Neuronal stem cell (in vitro differentiated cells): Measurements from ENCODE around the gene MGAT3.

Experiments used
- DNase-seq: peaks from one replicate; pipeline ENCODE4 v3.0.0-alpha.2; 2013; ENCODE audit warnings: low spot score
- H2AFZ ChIP-seq: one replicate; pipeline ENCODE4 v1.6.1; 2013; ENCODE audit warnings: mild to moderate bottlenecking, low read length, inconsistent platforms
- H2AK5ac ChIP-seq: 2 replicates; pipeline ENCODE4 v1.6.1; 2013; ENCODE audit warnings: low read depth, mild to moderate bottlenecking, inconsistent platforms, low read length, moderate library complexity, mixed read lengths
- H2BK120ac ChIP-seq: 2 replicates; pipeline ENCODE4 v1.6.1; 2013; ENCODE audit warnings: low read depth, mild to moderate bottlenecking, inconsistent platforms, low read length, moderate library complexity, mixed read lengths
- H2BK12ac ChIP-seq: one replicate; pipeline ENCODE4 v1.6.1; 2013; ENCODE audit warnings: low read length, inconsistent platforms
- H2BK15ac ChIP-seq: 2 replicates; pipeline ENCODE4 v1.6.1; 2013; ENCODE audit warnings: mild to moderate bottlenecking, low read length, inconsistent platforms, mixed read lengths
- H2BK5ac ChIP-seq: one replicate; pipeline ENCODE4 v1.6.1; 2013; ENCODE audit warnings: inconsistent platforms, mild to moderate bottlenecking, low read length, moderate library complexity
- H3K14ac ChIP-seq: one replicate; pipeline ENCODE4 v1.6.1; 2013; ENCODE audit warnings: low read length, inconsistent platforms
- H3K18ac ChIP-seq: 2 replicates; pipeline ENCODE4 v1.6.1; 2013; ENCODE audit warnings: low read length, inconsistent platforms
- H3K23ac ChIP-seq: 2 replicates; pipeline ENCODE4 v1.6.1; 2013; ENCODE audit warnings: low read depth, mild to moderate bottlenecking, mixed read lengths, low read length, inconsistent platforms; ENCODE audit not compliant: poor library complexity
- H3K27ac ChIP-seq: replicated peaks from 3 replicates; pipeline ENCODE4 v1.5.1; 2013; ENCODE audit warnings: low read length, inconsistent platforms
- H3K27me3 ChIP-seq, 3 experiments: 2 replicates each; pipeline ENCODE4 v1.6.1; 2013; ENCODE audit warnings: low read length in 3 of 3, mild to moderate bottlenecking in 2 of 3, inconsistent platforms in 1 of 3, low read depth in 1 of 3, mixed read lengths in 1 of 3, moderate library complexity in 1 of 3; ENCODE audit not compliant: control insufficient read depth in 3 of 3, insufficient read depth in 3 of 3
- H3K36me3 ChIP-seq, 2 donors: replicated peaks in 1 of 2; 2 replicates each; pipeline ENCODE4 v1.6.1; 2013; ENCODE audit warnings: low read length in 2 of 2; ENCODE audit not compliant: control insufficient read depth in 2 of 2, insufficient read depth in 2 of 2
- H3K4ac ChIP-seq: 2 replicates; pipeline ENCODE4 v1.6.1; 2013; ENCODE audit warnings: inconsistent platforms, mild to moderate bottlenecking, low read length, moderate library complexity
- H3K4me1 ChIP-seq, 2 donors: 1 replicate in 1 of 2; 2 replicates in 1 of 2; pipeline ENCODE4 v1.6.1; 2013; ENCODE audit warnings: low read length in 2 of 2, low read depth in 1 of 2; ENCODE audit not compliant: control insufficient read depth in 2 of 2, insufficient read depth in 1 of 2
- H3K4me2 ChIP-seq: one replicate; pipeline ENCODE4 v1.6.1; 2013; ENCODE audit warnings: mild to moderate bottlenecking, low read length, inconsistent platforms; ENCODE audit not compliant: insufficient read depth, poor library complexity, severe bottlenecking
- H3K4me3 ChIP-seq, 2 donors: 2 replicates each; pipeline ENCODE4 v1.5.1; 2013; ENCODE audit warnings: low read length in 2 of 2, mild to moderate bottlenecking in 2 of 2, inconsistent platforms in 1 of 2, moderate library complexity in 1 of 2
- H3K79me1 ChIP-seq: one replicate; pipeline ENCODE4 v1.6.1; 2013; ENCODE audit warnings: low read depth, mild to moderate bottlenecking, inconsistent platforms, low read length, moderate library complexity
- H3K9ac ChIP-seq: one replicate; pipeline ENCODE4 v1.6.1; 2013; ENCODE audit warnings: mild to moderate bottlenecking, low read depth, low read length, inconsistent platforms; ENCODE audit not compliant: poor library complexity
- H3K9me3 ChIP-seq, 2 donors: replicated peaks in 1 of 2; 2 replicates each; pipeline versions ENCODE3 to v1.6.1; 2013; ENCODE audit warnings: low read length in 2 of 2, mild to moderate bottlenecking in 2 of 2, inconsistent platforms in 1 of 2, low read depth in 1 of 2, mixed read lengths in 1 of 2, moderate library complexity in 1 of 2; ENCODE audit not compliant: control insufficient read depth in 2 of 2, insufficient read depth in 1 of 2
- H4K8ac ChIP-seq: one replicate; pipeline ENCODE4 v1.6.1; 2013; ENCODE audit warnings: low read depth, mild to moderate bottlenecking, inconsistent platforms, low read length, moderate library complexity
- H4K91ac ChIP-seq: one replicate; pipeline ENCODE4 v1.6.1; 2013; ENCODE audit warnings: low read length, low read depth, mild to moderate bottlenecking, inconsistent platforms; ENCODE audit not compliant: poor library complexity
- WGBS, 2 donors: extraction: QIAGEN DNeasy Blood & Tissue Kit; methylation state at CpG; one replicate each; pipeline ENCODE4 v1.1.7; 2013; ENCODE audit warnings: missing lambda C conversion rate in 2 of 2, mixed read lengths in 1 of 2; ENCODE audit not compliant: insufficient read length in 2 of 2, insufficient replicate concordance in 1 of 2; ENCODE audit errors: extremely low coverage in 2 of 2; 5-methylcytosine and 5-hydroxymethylcytosine counted together

MGAT3 gene

DNA sequence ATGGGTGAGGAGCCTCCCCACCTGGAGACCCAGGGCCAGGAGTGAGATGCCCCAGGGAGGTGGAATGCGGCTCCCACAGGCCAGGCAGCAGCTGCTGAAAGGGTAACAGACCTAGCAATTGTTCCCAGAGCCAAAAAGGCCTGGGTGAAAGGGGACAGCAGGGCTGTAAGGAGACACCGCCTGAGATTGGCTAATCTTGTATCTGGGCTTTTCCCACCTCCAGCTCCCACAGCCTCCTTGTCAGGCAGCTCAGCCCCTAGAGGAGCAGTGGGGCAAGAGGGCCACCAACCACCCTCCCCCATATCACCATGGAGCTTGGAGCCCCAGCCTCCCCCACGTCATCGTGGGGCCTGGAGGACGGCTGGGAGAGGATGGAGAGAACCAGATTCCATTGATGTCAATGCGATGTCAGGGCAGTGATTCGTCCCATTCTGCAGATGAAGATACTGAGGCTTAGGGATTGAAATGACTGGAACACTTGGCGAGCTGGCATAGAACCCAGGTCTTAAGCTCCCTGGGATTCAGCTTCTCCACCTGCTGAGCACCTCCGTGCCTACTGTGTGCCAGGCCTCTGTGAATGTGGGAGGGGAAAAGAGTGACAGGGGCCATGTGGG, 2.9 kb upstream of the MGAT3 start:
- peak overlapping the region; percentile 69 for H3K27ac ChIP-seq
- no peak overlapping the region for H2BK5ac ChIP-seq
- no CpG with 5 or more reads among the region's 9 CpGs for WGBS, 2 donors
- H3K79me1 ChIP-seq: peaks cover 11% of the 10 kb centered on the region
- no peak overlapping the region for H3K4ac ChIP-seq
- peaks cover 0 to 2% of the 10 kb centered on the region in 2 donors for H3K9me3 ChIP-seq
- H3K14ac ChIP-seq: no peak overlapping the region
- DNase-seq: no peak
- H2AFZ ChIP-seq: no peak overlapping the region
- peaks cover 0 to 5% (median 5%) of the 10 kb centered on the region in 3 experiments for H3K27me3 ChIP-seq
- H2BK120ac ChIP-seq: no peak overlapping the region
- peak overlapping the region; percentile 92 for H2AK5ac ChIP-seq
- peak overlapping the region in 1 of 2 donors; percentile 28 for H3K4me3 ChIP-seq
- H3K4me2 ChIP-seq: no peak overlapping the region
- peak overlapping the region; percentile 40 for H2BK15ac ChIP-seq
- H3K36me3 ChIP-seq: no peaks in the 10 kb centered on the region
- H4K8ac ChIP-seq: no peak overlapping the region
- H4K91ac ChIP-seq: no peak overlapping the region
- H3K23ac ChIP-seq: no peak overlapping the region
- no peak overlapping the region for H3K9ac ChIP-seq
- H2BK12ac ChIP-seq: peak overlapping the region; percentile 33
- H3K4me1 ChIP-seq: peaks cover 31 to 34% of the 10 kb centered on the region in 2 donors
- H3K18ac ChIP-seq: peak overlapping the region; percentile 73

GRCh38 chr22:39454385-39454871, 2.4 kb upstream of the MGAT3 start:
- H2BK15ac ChIP-seq: no peak overlapping the region
- H3K4me1 ChIP-seq: peaks cover 31 to 34% of the 10 kb centered on the region in 2 donors
- no peak overlapping the region for H3K4ac ChIP-seq
- no peak overlapping the region for H4K91ac ChIP-seq
- WGBS, 2 donors: no CpG with 5 or more reads among the region's 7 CpGs
- H3K4me3 ChIP-seq: peak overlapping the region in 1 of 2 donors; percentile 28
- H3K14ac ChIP-seq: no peak overlapping the region
- peak overlapping the region; percentile 3 for H2AFZ ChIP-seq
- peaks cover 11% of the 10 kb centered on the region for H3K79me1 ChIP-seq
- no peak for DNase-seq
- peak overlapping the region; percentile 33 for H2BK12ac ChIP-seq
- peak overlapping the region; percentile 92 for H2AK5ac ChIP-seq
- H3K36me3 ChIP-seq: no peaks in the 10 kb centered on the region
- no peak overlapping the region for H3K4me2 ChIP-seq
- H2BK120ac ChIP-seq: no peak overlapping the region
- peaks cover 0 to 5% (median 5%) of the 10 kb centered on the region in 3 experiments for H3K27me3 ChIP-seq
- no peak overlapping the region for H3K23ac ChIP-seq
- peak overlapping the region; percentile 69 for H3K18ac ChIP-seq
- no peak overlapping the region for H2BK5ac ChIP-seq
- H4K8ac ChIP-seq: no peak overlapping the region
- H3K9me3 ChIP-seq: peaks cover 0 to 2% of the 10 kb centered on the region in 2 donors
- peak overlapping the region; percentile 69 for H3K27ac ChIP-seq
- H3K9ac ChIP-seq: no peak overlapping the region

DNA sequence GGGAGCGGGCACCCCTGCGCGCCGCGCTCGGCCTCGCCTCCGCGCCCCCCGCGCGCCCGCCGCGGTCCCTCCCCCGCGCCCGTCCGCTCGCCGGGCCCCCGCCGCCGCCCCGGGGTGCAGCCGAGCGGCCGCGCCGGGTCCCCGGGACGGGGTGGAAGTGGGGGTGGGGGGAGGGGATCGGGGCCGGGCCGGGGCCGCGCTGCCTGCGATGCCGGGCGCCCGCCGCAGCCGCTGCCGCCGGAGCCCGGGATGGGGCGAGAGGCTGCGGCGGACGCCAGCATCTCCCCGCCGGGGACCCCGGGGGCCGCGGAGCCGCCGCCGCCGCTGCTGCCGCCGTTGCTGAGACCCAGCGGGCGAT, 365 bp downstream of the MGAT3 start:
- peaks cover 0 to 5% (median 0%) of the 10 kb centered on the region in 3 experiments for H3K27me3 ChIP-seq
- no peak overlapping the region for H3K27ac ChIP-seq
- peak overlapping the region; percentile 91 for H2AFZ ChIP-seq
- no peak overlapping the region for H4K8ac ChIP-seq
- no CpG with 5 or more reads among the region's 63 CpGs for WGBS, 2 donors
- peaks cover 23% of the 10 kb centered on the region for H3K79me1 ChIP-seq
- H3K9ac ChIP-seq: peak overlapping the region; percentile 55
- H3K23ac ChIP-seq: no peak overlapping the region
- peaks cover 31 to 35% of the 10 kb centered on the region in 2 donors for H3K4me1 ChIP-seq
- peak overlapping the region; percentile 68 to 84 for H3K4me3 ChIP-seq
- H3K14ac ChIP-seq: no peak overlapping the region
- peak overlapping the region; percentile 39 for H3K4me2 ChIP-seq
- no peak overlapping the region for H2BK15ac ChIP-seq
- H2AK5ac ChIP-seq: no peak overlapping the region
- DNase-seq: no peak
- no peak overlapping the region for H2BK12ac ChIP-seq
- H2BK120ac ChIP-seq: no peak overlapping the region
- H2BK5ac ChIP-seq: no peak overlapping the region
- peaks cover 0 to 2% of the 10 kb centered on the region in 2 donors for H3K9me3 ChIP-seq
- H3K4ac ChIP-seq: no peak overlapping the region
- no peaks in the 10 kb centered on the region for H3K36me3 ChIP-seq
- no peak overlapping the region for H4K91ac ChIP-seq
- H3K18ac ChIP-seq: peak overlapping the region; percentile 98

- Histone ChIP-seq H3K79me1 (peaks cover 24% of the 10 kb centered on the region), H3K14ac (peak overlapping the region; percentile 28), H3K27ac (no peak overlapping the region), H2AFZ (peak overlapping the region; percentile 91), H2BK5ac (peak overlapping the region; percentile 70), H4K91ac (no peak overlapping the region), H3K4me2 (peak overlapping the region; percentile 63), H3K4ac (no peak overlapping the region), H3K9ac (peak overlapping the region; percentile 55), H3K18ac (peak overlapping the region; percentile 98), H3K4me3 (peak overlapping the region; percentile 68 to 84), H2BK12ac (no peak overlapping the region), H2BK15ac (no peak overlapping the region), H3K36me3 (no peaks in the 10 kb centered on the region), H3K9me3 (peaks cover 0 to 2% of the 10 kb centered on the region in 2 donors), H3K23ac (peak overlapping the region; percentile 8), H2BK120ac (no peak overlapping the region), H2AK5ac (peak overlapping the region; percentile 72), H4K8ac (no peak overlapping the region), H3K27me3 (peaks cover 0 to 5% (median 0%) of the 10 kb centered on the region in 3 experiments), H3K4me1 (peaks cover 31 to 32% of the 10 kb centered on the region in 2 donors)
- DNase-seq: no peak
- no CpG with 5 or more reads among the region's 83 CpGs for WGBS, 2 donors
Measured at GRCh38 chr22:39457556-39458443, 988 bp downstream of the MGAT3 start.
